Stimulated activated CD8-positive, alpha-beta memory T cell treated with anti-CD3 and anti-CD28 coated beads, Interleukin-15, amount 100 ng/mL, for 24 hours (primary cell): ENCODE data around the gene LATS2.
"Not testable (repeated sequence)": the region's sequence is repeated elsewhere in the genome, so short reads cannot be mapped to it uniquely, and the experiment has no call there.

Source experiments
- DNase-seq: peaks from one replicate; pipeline ENCODE4 v3.0.0-alpha.2; 2020; ENCODE audit warnings: low read depth

The LATS2 gene

DNA sequence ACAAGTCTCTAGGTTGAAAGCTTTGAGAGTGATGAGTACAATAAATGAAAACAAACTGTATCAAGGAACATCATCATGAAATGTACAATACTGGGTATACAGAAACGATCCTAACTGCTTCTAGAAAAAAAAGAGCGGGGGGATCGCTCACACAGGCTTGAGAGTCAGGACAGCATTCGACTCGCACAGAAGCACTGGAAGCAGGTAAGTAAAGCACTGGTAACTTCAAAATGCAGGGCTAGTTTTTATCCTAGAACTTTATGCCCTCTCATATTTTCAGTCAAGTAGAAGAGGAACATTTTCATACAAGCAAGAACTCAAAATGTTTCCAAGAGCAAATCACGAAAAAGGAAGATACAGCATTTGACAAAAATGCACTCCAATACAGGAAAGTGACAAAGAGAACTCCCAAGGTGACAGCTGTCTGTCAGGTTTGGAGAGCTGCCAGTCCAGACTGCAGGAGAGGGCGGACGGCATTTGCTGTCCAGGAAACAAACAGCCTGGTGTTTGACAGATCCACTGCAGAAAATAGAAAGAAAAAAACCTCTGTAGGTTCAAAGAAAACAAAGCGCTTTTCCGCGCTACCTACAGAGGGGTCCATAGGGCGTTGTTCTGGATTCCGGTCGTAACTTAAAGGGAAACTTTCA lies 100.6 kb downstream of the LATS2 start:
- no peak for DNase-seq

DNA sequence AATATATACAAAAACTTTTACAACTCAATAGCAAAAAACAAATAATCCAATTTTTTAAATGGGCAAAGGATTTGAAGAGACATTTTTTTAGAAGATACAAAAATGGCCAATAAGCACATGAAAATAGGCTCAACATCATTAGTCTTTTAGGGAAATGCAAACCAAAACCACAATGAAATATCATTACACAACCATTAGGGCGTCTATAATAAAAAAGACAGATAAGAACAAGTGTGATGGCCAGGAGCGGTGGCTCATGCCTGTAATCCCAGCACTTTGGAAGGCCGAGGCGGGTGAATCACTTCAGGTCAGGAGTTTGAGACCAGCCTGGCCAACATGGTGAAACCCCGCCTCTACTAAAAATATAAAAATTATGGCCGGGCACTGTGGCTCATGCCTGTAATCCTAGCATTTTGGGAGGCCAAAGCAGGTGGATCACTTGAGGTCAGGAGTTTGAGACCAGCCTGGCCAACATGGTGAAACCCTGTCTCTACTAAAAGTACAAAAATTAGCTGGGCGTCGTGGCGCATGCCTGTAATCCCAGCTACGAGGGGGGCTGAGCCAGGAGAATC lies 104.3 kb downstream of the LATS2 start:
- not testable (repeated sequence) for DNase-seq

DNA sequence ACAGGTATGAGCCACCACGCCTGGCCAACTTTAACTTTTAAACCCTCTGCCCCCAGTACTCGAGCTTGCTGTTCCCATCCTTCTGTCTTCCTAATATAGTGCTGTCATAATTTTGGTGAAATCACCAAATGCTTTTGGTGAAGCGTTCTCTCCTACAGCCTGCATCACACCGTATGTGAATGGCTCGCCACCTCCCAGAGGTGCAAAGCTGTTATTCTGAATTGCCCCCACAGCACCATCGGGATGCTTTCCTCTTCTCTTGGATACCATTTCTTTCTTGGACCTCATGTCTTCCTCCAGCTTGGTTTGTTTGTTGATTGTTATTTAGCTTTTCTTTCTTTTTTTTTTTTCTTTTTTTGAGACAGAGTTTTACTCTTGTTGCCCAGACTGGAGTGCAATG lies 105.9 kb downstream of the LATS2 start:
- no peak for DNase-seq

DNA sequence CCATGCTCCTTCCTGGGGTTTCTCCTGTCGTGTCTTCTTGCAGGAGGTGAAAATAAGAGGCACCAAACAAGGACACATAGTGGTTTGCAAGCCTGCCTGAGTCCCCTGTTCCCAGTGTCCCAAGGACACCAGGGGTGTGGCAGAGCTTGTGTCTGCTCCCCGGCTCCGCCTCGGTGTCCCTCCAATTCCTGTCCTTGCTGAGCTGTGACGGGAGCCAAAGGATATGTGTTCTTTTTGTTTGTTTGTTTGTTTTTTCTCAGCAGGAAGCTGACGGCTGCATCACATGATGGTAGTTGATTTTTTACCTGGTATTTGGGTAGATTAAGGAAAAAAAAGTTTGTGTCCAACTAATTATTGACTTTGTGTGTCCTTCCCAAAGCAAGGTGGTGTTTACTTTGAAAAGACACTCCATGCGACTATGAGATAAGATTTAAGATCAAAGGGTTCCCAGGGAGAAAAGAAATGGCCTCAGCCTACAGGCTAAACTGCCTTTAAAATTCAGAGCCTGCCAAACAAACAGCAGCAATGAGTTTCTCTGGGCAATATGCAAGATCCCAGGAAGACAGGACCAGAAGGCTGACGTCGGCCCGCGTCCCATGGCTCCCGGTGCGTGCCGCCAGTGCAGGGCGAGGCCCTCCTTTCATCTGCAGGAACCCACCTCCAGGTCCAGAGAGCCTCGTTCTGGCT lies 108.0 kb downstream of the LATS2 start:
- DNase-seq: no peak

DNA sequence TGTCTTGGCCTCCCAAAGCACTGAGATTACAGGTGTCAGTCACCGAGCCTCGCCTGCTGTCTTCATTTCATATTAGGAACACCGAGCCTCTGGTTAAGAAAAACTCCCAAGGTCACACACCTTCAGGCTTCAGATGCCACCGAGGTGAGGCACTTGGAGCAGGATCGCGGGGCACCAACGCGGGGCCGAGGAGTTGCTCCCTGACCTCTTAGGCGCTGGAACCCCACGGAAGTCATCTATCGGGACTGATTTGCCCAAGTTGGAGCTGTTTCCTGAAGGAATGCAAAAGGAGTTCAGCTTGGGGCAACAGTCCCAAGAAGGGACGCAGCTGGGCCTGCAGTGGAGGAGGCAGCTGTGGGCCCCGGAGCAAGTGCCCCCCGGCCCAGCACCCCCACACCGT lies 108.5 kb downstream of the LATS2 start:
- no peak for DNase-seq

DNA sequence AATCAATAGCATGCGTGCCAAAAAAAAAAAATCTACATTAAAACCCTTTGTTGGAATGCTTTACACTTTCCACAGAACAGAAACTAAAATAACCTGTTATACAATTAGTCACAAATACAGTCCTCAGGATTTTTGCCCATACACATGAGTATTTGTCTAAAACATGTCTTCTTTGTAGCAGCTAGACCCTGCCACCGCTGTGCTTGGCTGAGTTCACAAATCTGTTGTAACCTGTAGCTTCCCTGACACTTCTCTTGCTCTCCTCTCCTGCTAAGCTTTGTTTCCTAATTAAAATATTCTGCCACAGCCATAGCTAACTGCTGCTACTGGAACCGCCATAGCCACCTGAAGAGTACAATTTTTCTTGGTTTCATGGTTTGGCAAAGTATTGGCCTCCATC lies 113.4 kb downstream of the LATS2 start:
- not testable (repeated sequence) for DNase-seq

DNA sequence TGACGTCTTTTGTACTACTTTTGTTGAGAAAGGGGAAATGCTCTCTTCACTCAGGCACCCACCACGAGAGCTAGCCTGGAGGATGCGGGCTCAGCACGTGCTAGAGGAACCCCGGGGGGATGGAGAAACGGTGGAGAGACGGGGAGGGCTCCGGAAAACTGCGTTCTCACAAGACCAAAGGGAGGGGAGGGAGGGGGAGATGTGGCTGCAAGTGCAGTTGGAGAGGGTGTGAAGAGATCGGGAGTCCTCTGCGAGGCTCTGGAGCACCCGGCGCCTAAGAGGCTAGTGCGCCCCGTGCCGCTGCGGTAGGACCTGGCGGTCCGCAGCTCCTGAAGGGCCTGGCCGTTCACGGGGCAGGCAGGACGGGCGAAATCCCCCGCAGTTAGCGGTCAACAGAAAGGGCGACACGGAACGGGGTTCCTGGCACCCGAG lies 115.4 kb downstream of the LATS2 start:
- DNase-seq: no peak

DNA sequence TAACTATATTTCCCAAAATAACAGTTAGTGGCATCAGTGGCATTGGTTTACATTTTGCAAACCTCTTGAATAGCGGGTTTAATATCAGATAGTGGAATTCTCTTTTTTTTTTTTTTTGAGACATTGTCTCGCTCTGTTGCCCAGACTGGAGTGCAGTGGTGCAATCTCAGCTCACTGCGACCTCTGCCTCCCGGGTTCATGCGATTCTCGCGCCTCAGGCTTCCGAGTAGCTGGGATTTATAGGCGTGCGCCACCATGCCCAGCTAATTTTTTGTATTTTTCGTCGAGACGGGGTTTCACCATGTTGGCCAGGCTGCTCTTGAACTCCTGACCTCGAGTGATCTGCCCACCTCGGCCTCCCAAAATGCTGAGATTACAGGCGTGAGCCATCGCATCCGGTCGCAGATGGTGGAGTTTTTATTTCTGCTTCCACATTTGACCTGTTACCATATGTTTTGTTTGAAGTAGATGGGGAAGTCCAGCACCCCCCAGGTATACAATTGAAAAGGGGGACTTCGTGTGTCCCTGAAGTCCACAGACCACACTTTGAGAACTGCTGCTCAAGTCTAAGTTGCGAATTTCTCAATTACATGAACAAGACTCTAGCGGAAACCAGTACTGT lies 118.3 kb downstream of the LATS2 start:
- no peak for DNase-seq

DNA sequence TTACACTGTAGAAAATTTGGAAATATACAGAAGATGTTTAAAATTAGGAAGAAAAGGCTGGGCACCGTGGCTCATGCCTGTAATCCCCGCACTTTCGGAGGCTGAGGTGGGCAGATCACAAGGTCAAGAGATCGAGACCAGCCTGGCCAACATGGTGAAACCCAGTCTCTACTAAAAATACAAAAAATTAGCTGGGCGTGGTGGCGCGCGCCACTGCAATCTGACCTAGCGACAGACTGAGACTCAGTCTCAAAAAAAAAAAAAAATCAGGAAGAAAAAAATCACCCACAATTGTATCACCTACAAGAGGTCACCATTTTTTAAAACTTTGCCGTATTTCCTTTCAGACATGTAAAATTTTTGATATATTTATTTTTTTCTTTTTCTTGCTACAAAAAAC lies 120.9 kb downstream of the LATS2 start:
- not testable (repeated sequence) for DNase-seq

DNA sequence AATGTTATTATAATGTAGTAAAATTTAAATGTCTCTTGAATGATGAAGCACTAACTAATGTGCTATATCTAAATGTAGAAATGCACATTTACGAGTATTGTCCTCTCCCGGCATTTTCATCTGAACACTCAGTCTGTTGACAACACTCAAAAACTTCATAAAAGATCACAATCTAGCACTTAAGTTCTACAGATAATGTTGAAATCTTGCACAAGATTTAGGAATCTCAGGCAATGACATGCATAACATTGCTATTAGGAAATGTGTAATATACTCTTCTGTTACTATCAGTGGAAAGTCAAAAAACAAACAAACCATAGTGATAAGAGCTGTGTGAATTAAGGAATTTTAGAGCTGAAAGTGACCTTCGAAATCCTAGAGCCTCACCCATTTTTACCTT lies 121.3 kb downstream of the LATS2 start:
- DNase-seq: no peak

DNA sequence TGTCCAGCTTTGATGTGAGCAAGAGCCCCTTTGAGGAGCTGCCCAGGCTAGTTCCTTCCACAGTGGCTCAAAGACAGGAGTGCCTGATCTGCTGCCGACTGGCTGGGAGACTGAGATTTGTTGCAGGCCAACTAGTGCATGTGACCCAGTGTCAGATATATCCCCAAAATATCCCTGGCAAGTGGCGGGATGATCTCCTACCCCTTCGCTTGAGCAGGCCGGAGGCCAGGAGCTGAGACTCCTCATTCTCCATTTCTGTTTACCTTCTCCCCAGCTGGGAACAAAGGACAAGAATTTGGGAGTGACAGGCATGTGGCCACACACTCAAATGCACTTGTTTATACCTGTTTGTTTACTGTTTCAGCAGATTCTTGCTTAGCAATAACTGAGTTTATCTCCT lies 121.7 kb downstream of the LATS2 start:
- DNase-seq: no peak

DNA sequence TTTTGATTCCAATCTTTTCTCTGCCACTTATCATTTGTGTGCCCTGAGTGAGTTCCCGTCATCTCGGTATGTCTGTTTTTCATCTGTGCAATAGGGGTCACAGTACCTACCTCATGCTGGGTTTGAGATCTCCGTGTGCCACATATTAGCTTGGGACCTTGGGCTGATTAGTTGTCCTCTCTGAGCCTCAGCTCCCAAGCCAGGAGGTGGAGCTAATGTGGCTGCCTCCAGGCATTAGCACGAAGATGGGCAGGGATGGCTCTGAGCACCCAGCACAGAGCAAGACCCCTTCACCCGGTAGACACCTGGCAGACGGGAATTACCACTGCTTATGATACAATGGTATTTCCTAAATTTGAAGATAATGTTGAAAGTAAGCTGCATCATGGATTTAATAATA lies 123.1 kb downstream of the LATS2 start:
- DNase-seq: no peak

DNA sequence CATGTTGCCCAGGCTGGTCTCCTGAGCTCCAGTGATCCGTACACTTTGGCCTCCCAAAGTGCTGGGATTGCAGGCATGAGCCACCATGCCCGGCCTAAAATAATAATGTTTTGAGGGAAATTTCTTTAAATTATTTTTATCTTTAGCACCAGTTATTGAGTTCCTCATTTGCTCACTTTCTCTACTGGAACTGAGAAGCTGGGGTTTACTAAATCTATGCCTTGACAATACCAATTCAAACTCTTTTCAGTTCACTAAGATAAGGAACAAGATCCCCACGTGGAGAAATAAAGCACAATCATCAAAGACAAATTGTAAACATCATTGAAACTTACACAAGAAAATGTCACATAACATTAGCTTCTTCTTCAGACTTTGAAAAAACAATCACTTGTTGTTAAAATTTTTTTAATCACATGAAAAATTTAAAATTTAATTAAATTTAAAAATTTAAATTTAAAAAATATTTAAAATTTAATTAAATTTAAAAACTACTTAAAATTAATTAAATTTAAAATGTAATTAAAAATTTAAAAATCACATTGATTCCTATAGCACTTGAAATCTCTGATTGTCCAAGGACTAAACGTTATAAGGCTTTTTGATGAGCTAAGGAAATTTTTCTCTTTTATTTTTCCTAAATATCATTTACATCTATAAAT lies 133.7 kb downstream of the LATS2 start:
- no peak for DNase-seq

DNA sequence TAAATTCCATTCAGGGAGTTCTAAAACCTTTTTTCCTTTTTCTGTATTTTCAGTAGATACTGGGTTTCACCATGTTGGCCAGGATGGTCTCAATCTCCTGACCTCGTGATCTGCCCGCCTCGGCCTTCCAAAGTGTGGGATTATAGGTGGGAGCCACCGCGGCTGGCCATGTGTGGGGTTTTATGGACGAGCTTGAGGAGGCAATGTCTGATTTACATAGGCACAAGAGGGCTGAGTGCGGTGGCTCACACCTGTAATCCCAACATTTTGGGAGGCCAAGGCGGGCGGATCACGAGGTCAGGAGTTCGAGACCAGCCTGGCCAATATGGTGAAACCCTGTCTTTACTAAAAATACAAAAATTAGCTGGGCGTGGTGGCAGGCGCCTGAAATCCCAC lies 136.0 kb downstream of the LATS2 start:
- DNase-seq: not testable (repeated sequence)

DNA sequence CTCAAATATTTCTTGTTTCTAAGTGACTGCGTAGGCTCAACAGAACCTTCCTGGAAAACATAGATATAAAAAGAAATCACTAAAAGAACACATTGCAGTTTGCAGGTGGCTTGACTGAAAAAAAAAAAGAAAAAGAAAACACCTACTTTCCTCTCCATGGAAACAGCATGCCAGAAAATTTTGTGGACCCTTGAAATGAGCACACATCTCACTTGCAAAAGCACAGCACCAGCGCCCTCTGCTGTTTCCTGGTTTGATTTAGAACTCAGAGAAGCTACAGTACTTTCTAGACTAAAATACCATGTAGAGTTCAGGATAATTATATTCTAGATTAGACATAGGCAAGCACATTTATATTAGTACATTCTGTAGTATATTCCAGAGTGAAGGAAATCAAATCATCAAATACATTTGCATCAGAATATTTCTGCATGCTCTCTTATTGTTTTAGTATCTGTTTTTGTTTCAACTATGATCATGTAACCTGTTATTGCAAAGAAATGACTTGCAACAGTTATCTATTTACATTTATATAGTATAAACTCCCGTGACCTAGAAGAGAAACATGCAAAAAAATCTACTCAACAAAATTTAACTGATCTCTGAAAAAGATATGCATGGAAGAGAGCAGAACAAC lies 136.5 kb downstream of the LATS2 start:
- DNase-seq: peak; percentile 37

DNA sequence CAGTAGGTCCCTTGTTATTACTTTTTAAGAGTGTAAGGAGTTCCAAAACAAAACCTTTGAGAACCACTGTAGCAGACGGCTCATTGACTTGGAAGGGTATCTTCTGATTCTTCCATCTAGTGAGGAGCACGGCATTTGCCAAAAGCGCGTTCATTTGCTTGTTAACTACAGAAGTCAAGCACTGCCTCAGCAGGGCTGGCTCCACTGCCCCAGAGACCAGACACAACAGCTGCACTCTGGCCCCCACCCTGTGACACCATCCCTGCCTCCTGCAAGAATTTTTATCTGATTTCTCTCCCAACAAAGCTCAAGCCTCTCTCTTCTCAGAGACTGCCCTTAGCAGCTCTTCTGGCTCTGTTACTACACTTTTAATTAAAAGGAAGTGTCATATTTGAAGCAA lies 138.1 kb downstream of the LATS2 start:
- DNase-seq: no peak
